Posterior cingulate gyrus (tissue), 11 donors: ENCODE measurements around the gene RIIAD1.
"Not testable (repeated sequence)": the region's sequence is repeated elsewhere in the genome, so short reads cannot be mapped to it uniquely, and the experiment has no call there.

Source experiments
- DNase-seq, 10 donors: peaks; one replicate each; pipeline versions ENCODE4 v3.0.0 to v3.0.0-alpha.2; 2020 to 2021; ENCODE audit warnings: mixed read lengths in 3 of 10
- intact Hi-C: fragments of 100-400 bp; cut with DNase I; formaldehyde crosslinking; loops from one replicate; pipeline ENCODE4 v1.15.1; 2023

The RIIAD1 gene

GRCh38 chr1:151729157-151729965, 8.0 kb downstream of the RIIAD1 start:
- peak in 1 of 10 donors; percentile 43 for DNase-seq
- intact Hi-C loops: no loop called here

GRCh38 chr1:151729966-151730291, 8.6 kb downstream of the RIIAD1 start:
- DNase-seq: no peak
- intact Hi-C loops: no loop called here

- intact Hi-C loops: no loop called here
- no peak for DNase-seq
These were observed 11.8 kb downstream of the RIIAD1 start for GRCh38 chr1:151733126-151733525.

GRCh38 chr1:151733995-151734394, 12.7 kb downstream of the RIIAD1 start:
- DNase-seq, intact Hi-C loops: not testable (repeated sequence)

- intact Hi-C loops: loop anchor here (5.0 kb wide), 3 partner anchors 145 to 295 kb away; no protein-coding TSS in a partner anchor
These were observed 15.7 kb downstream of the RIIAD1 start for GRCh38 chr1:151737026-151737425.

GRCh38 chr1:151737479-151737878, 16.2 kb downstream of the RIIAD1 start:
- no peak for DNase-seq
- intact Hi-C loops: loop anchor here (5.0 kb wide), 3 partner anchors 145 to 295 kb away; no protein-coding TSS in a partner anchor

More at GRCh38 chr1:151737026-151737425, 15.7 kb downstream of the RIIAD1 start:
- no peak for DNase-seq

- DNase-seq: no peak
- intact Hi-C loops: loop anchor here (5.0 kb wide), 3 partner anchors 147 to 297 kb away; no protein-coding TSS in a partner anchor
These were observed 18.5 kb downstream of the RIIAD1 start for GRCh38 chr1:151739590-151740355.

- peak in 1 of 10 donors; percentile 20 for DNase-seq
- intact Hi-C loops: no loop called here
These were observed 20.2 kb downstream of the RIIAD1 start for GRCh38 chr1:151741516-151741915.

- intact Hi-C loops: no loop called here
- no peak for DNase-seq
These were observed 35.0 kb downstream of the RIIAD1 start for GRCh38 chr1:151756291-151756690.

GRCh38 chr1:151759241-151759640, 37.9 kb downstream of the RIIAD1 start:
- intact Hi-C loops: no loop called here
- DNase-seq: no peak

- intact Hi-C loops: loop anchor here (10.0 kb wide), 1 partner anchor 74 kb away; the partner anchor contains the start of genes C2CD4D and RORC
- no peak for DNase-seq
These were observed 39.5 kb downstream of the RIIAD1 start for GRCh38 chr1:151760597-151761385.

- intact Hi-C loops: loop anchor here (2.0 to 10.0 kb wide), 2 partner anchors 28 to 72 kb away; partner anchors contain the start of genes C2CD4D, RORC and TDRKH
- peak; percentile 78 to 97 (median 85) for DNase-seq
These were observed 41.9 kb downstream of the RIIAD1 start, which contains the start of gene MRPL9 for GRCh38 chr1:151762941-151763921. Gene MRPL9 (minus strand): TSS chr1:151763496. CDS start chr1:151763479, 17 bp downstream.

GRCh38 chr1:151763990-151764389, 42.7 kb downstream of the RIIAD1 start:
- intact Hi-C loops: loop anchor here (2.0 to 10.0 kb wide), 2 partner anchors 27 to 71 kb away; partner anchors contain the start of genes C2CD4D, RORC and TDRKH
- no peak for DNase-seq

- DNase-seq: not testable (repeated sequence)
- intact Hi-C loops: loop anchor here (10.0 kb wide), 1 partner anchor 66 kb away; the partner anchor contains the start of genes C2CD4D and RORC
These were observed 47.2 kb downstream of the RIIAD1 start for GRCh38 chr1:151768351-151769066.

GRCh38 chr1:151769270-151769669, 47.9 kb downstream of the RIIAD1 start:
- peak in 1 of 10 donors; percentile 61 for DNase-seq
- intact Hi-C loops: loop anchor here (10.0 kb wide), 1 partner anchor 66 kb away; the partner anchor contains the start of genes C2CD4D and RORC

GRCh38 chr1:151773702-151774101, 52.4 kb downstream of the RIIAD1 start:
- intact Hi-C loops: no loop called here
- no peak for DNase-seq

GRCh38 chr1:151774256-151774922, 53.1 kb downstream of the RIIAD1 start:
- no peak for DNase-seq
- intact Hi-C loops: no loop called here
